OCI-M2 (cell line): ENCODE data around the gene DAAM1.

Experiments used
- DNase-seq: peaks from one replicate; lab custom pipeline; 2025; ENCODE audit not compliant: unreplicated experiment; lab: John Stamatoyannopoulos, UW

Gene DAAM1

GRCh38 chr14:59336098-59336497 is 147.6 kb downstream of the DAAM1 start:
- no peak for DNase-seq

GRCh38 chr14:59336706-59337105 is 148.2 kb downstream of the DAAM1 start:
- no peak for DNase-seq

- DNase-seq, result no peak
Measured at GRCh38 chr14:59337141-59337611, 148.7 kb downstream of the DAAM1 start.

GRCh38 chr14:59338761-59339160 is 150.3 kb downstream of the DAAM1 start:
- DNase-seq, result no peak

- no peak for DNase-seq
Measured at GRCh38 chr14:59339524-59340330, 151.3 kb downstream of the DAAM1 start.

- no peak for DNase-seq
Measured at GRCh38 chr14:59341858-59342477, 153.5 kb downstream of the DAAM1 start.

GRCh38 chr14:59342516-59343484 is 154.3 kb downstream of the DAAM1 start:
- no peak for DNase-seq

- DNase-seq, result no peak
Measured at GRCh38 chr14:59343585-59343984, 155.1 kb downstream of the DAAM1 start.

GRCh38 chr14:59344016-59344415 is 155.5 kb downstream of the DAAM1 start:
- no peak for DNase-seq

GRCh38 chr14:59344691-59345455 is 156.4 kb downstream of the DAAM1 start:
- no peak for DNase-seq

GRCh38 chr14:59346329-59346728 is 157.9 kb downstream of the DAAM1 start:
- no peak for DNase-seq

GRCh38 chr14:59346796-59347510 is 158.5 kb downstream of the DAAM1 start:
- no peak for DNase-seq

GRCh38 chr14:59347511-59347900 is 159.0 kb downstream of the DAAM1 start:
- DNase-seq, result no peak

GRCh38 chr14:59347915-59348314 is 159.4 kb downstream of the DAAM1 start:
- DNase-seq, result no peak

GRCh38 chr14:59349258-59349701 is 160.8 kb downstream of the DAAM1 start:
- no peak for DNase-seq

GRCh38 chr14:59352961-59353360 is 164.5 kb downstream of the DAAM1 start:
- no peak for DNase-seq

GRCh38 chr14:59354666-59355065 is 166.2 kb downstream of the DAAM1 start:
- no peak for DNase-seq

- DNase-seq, result no peak
Measured at GRCh38 chr14:59355091-59355490, 166.6 kb downstream of the DAAM1 start.

GRCh38 chr14:59356312-59356711 is 167.8 kb downstream of the DAAM1 start:
- DNase-seq, result no peak

- DNase-seq, result no peak
Measured at GRCh38 chr14:59356767-59357166, 168.3 kb downstream of the DAAM1 start.
